Astrocyte (in vitro differentiated cells and primary cell): ENCODE results near the gene C11orf52. TPM values are rescaled to one million over a fixed set of nuclear protein-coding genes. Genes with fewer than 3 reads are reported as not detected.
A peak's percentile ranks its signal among the peaks of the same experiment; 100 is the strongest.

Experiments used
- DNase-seq: peaks from one replicate; pipeline ENCODE4 v3.0.0-alpha.2; 2010; ENCODE audit warnings: low read depth
- FAIRE-seq: peaks from 2 replicates; lab custom pipeline; 2011; peaks lifted over from hg19 to GRCh38; lab: Jason Lieb, UNC
- H2AFZ ChIP-seq: 2 replicates; pipeline ENCODE4 v1.6.0; 2012; ENCODE audit warnings: low read depth, low read length, inconsistent platforms
- H3K27ac ChIP-seq: 2 replicates; pipeline ENCODE4 v1.5.1; 2011; ENCODE audit warnings: low read depth, low read length, inconsistent platforms
- H3K27me3 ChIP-seq: 2 replicates; pipeline ENCODE4 v1.6.0; 2011; ENCODE audit warnings: low read length, inconsistent platforms; ENCODE audit not compliant: insufficient read depth
- H3K36me3 ChIP-seq: 2 replicates; pipeline ENCODE4 v1.5.1; 2011; ENCODE audit warnings: low read length, inconsistent platforms; ENCODE audit not compliant: insufficient read depth
- H3K4me1 ChIP-seq: 2 replicates; pipeline ENCODE4 v1.5.1; 2011; ENCODE audit warnings: low read length, inconsistent platforms; ENCODE audit not compliant: insufficient read depth
- H3K4me2 ChIP-seq: 2 replicates; pipeline ENCODE4 v1.6.0; 2012; ENCODE audit warnings: low read length, inconsistent platforms
- H3K4me3 ChIP-seq: 2 replicates; pipeline ENCODE4 v1.5.1; 2011; ENCODE audit warnings: low read depth, mild to moderate bottlenecking, low read length, inconsistent platforms; ENCODE audit not compliant: insufficient read depth
- H3K79me2 ChIP-seq: 2 replicates; pipeline ENCODE4 v1.6.0; 2012; ENCODE audit warnings: mild to moderate bottlenecking, low read length, inconsistent platforms; ENCODE audit not compliant: insufficient read depth
- H3K9ac ChIP-seq: 2 replicates; pipeline ENCODE4 v1.6.0; 2012; ENCODE audit warnings: mild to moderate bottlenecking, low read length, inconsistent platforms
- H3K9me3 ChIP-seq: 2 replicates; pipeline ENCODE4 v1.5.1; 2012; ENCODE audit warnings: low read depth, mild to moderate bottlenecking, low read length, inconsistent platforms; ENCODE audit not compliant: insufficient read depth
- H4K20me1 ChIP-seq: 2 replicates; pipeline ENCODE4 v1.6.0; 2012; ENCODE audit warnings: low read length, inconsistent platforms; ENCODE audit not compliant: insufficient read depth
- H3K27ac Mint-ChIP-seq: one replicate; pipeline ENCODE4 v1.8.0; 2021; ENCODE audit warnings: mild to moderate bottlenecking, mixed read lengths; ENCODE audit not compliant: unreplicated experiment
- H3K27me3 Mint-ChIP-seq: one replicate; pipeline ENCODE4 v1.8.0; 2021; ENCODE audit warnings: low read depth, mixed read lengths; ENCODE audit not compliant: unreplicated experiment
- H3K36me3 Mint-ChIP-seq: one replicate; pipeline ENCODE4 v1.8.0; 2021; ENCODE audit warnings: low read depth, mixed read lengths; ENCODE audit not compliant: unreplicated experiment
- H3K4me1 Mint-ChIP-seq: one replicate; pipeline ENCODE4 v1.8.0; 2021; ENCODE audit warnings: low read depth, mixed read lengths; ENCODE audit not compliant: unreplicated experiment
- H3K4me3 Mint-ChIP-seq: one replicate; pipeline ENCODE4 v1.8.0; 2021; ENCODE audit warnings: mild to moderate bottlenecking, moderate library complexity, mixed read lengths; ENCODE audit not compliant: unreplicated experiment
- H3K9me3 Mint-ChIP-seq: one replicate; pipeline ENCODE4 v1.8.0; 2021; ENCODE audit warnings: mild to moderate bottlenecking, mixed read lengths; ENCODE audit not compliant: unreplicated experiment
- CTCF ChIP-seq: IDR thresholded peaks from 2 replicates; pipeline ENCODE4 v1.5.1; 2011; ENCODE audit warnings: low read depth, mild to moderate bottlenecking, inconsistent platforms, low read length, moderate library complexity; ENCODE audit not compliant: insufficient read depth
- EZH2 ChIP-seq: IDR thresholded peaks from 2 replicates; pipeline ENCODE4 v1.6.1; 2012; ENCODE audit warnings: mild to moderate bottlenecking, low read length, inconsistent platforms; ENCODE audit not compliant: insufficient read depth
- total RNA-seq: library from RNA; stranded (reverse); gene quantifications from 2 replicates; pipeline ENCODE4 v1.2.1, GENCODE V29; 2021

C11orf52 gene
- total RNA-seq, 1 donor from 2014 or later = 0.50 TPM

- H3K27me3 ChIP-seq = no peaks in the 10 kb centered on the region
- H3K79me2 ChIP-seq = no peaks in the 10 kb centered on the region
- DNase-seq = no peak
- H3K36me3 ChIP-seq = no peaks in the 10 kb centered on the region
- Mint-ChIP-seq H3K9me3 (no peaks in the 10 kb centered on the region), H3K4me3 (no peak overlapping the region), H3K36me3 (no peaks in the 10 kb centered on the region), H3K27ac (no peak overlapping the region), H3K4me1 (peaks cover 4% of the 10 kb centered on the region), H3K27me3 (peaks cover 4% of the 10 kb centered on the region)
- no peak for FAIRE-seq
- TF ChIP-seq CTCF = no peak
- TF ChIP-seq EZH2 = no peak
- H3K4me2 ChIP-seq = no peak overlapping the region
- no peak overlapping the region for H3K4me3 ChIP-seq
- no peak overlapping the region for H2AFZ ChIP-seq
- no peaks in the 10 kb centered on the region for H4K20me1 ChIP-seq
- no peaks in the 10 kb centered on the region for H3K9me3 ChIP-seq
- H3K27ac ChIP-seq = no peak overlapping the region
- no peak overlapping the region for H3K9ac ChIP-seq
- peaks cover 12% of the 10 kb centered on the region for H3K4me1 ChIP-seq
These were observed 2.2 kb downstream of the C11orf52 start for GRCh38 chr11:111920908-111921307.

GRCh38 chr11:111921541-111922230 is 3.0 kb downstream of the C11orf52 start:
- Histone ChIP-seq H3K27ac (no peak overlapping the region), H3K27me3 (no peaks in the 10 kb centered on the region), H2AFZ (no peak overlapping the region), H3K36me3 (no peaks in the 10 kb centered on the region), H4K20me1 (no peaks in the 10 kb centered on the region), H3K4me2 (no peak overlapping the region), H3K79me2 (no peaks in the 10 kb centered on the region), H3K9me3 (no peaks in the 10 kb centered on the region), H3K9ac (no peak overlapping the region), H3K4me3 (no peak overlapping the region), H3K4me1 (peaks cover 18% of the 10 kb centered on the region)
- Mint-ChIP-seq H3K27me3 (peaks cover 4% of the 10 kb centered on the region), H3K36me3 (no peaks in the 10 kb centered on the region), H3K4me3 (no peak overlapping the region), H3K9me3 (no peaks in the 10 kb centered on the region), H3K27ac (no peak overlapping the region), H3K4me1 (peaks cover 9% of the 10 kb centered on the region)
- DNase-seq = no peak
- TF ChIP-seq CTCF (no peak), EZH2 (no peak)
- no peak for FAIRE-seq

- H3K9ac ChIP-seq = peak overlapping the region; percentile 25
- H3K36me3 Mint-ChIP-seq = no peaks in the 10 kb centered on the region
- H3K79me2 ChIP-seq = no peaks in the 10 kb centered on the region
- H3K9me3 Mint-ChIP-seq = no peaks in the 10 kb centered on the region
- H3K4me3 Mint-ChIP-seq = no peak overlapping the region
- H3K27me3 Mint-ChIP-seq = peaks cover 4% of the 10 kb centered on the region
- no peak overlapping the region for H3K4me3 ChIP-seq
- H3K9me3 ChIP-seq = no peaks in the 10 kb centered on the region
- no peaks in the 10 kb centered on the region for H3K27me3 ChIP-seq
- peak overlapping the region; percentile 12 for H3K27ac Mint-ChIP-seq
- DNase-seq = peak; percentile 72
- FAIRE-seq = no peak
- peaks cover 21% of the 10 kb centered on the region for H3K4me1 ChIP-seq
- H3K4me2 ChIP-seq = peak overlapping the region; percentile 58
- no peak overlapping the region for H3K27ac ChIP-seq
- peaks cover 9% of the 10 kb centered on the region for H3K4me1 Mint-ChIP-seq
- H4K20me1 ChIP-seq = no peaks in the 10 kb centered on the region
- TF ChIP-seq EZH2 = no peak
- no peak for TF ChIP-seq CTCF
- H3K36me3 ChIP-seq = no peaks in the 10 kb centered on the region
- no peak overlapping the region for H2AFZ ChIP-seq
These were observed 4.1 kb downstream of the C11orf52 start for GRCh38 chr11:111922803-111923202.
